CD8-positive, alpha-beta memory T cell (primary cell): ENCODE data around the gene EHD3. TPM values are rescaled to one million over a fixed set of nuclear protein-coding genes. Genes with fewer than 3 reads are reported as not detected.

Experiments
- CTCF ChIA-PET: fragments of 350-600 bp; sonication (Branson Sonifier 250); formaldehyde crosslinking; loops from one replicate; lab custom pipeline; 2021; ENCODE audit warnings: antibody characterized with exemption; lab: Charles Lee
- POLR2A ChIA-PET: fragments of 350-600 bp; sonication (Branson Sonifier 250); formaldehyde crosslinking; loops from one replicate; lab custom pipeline; 2021; ENCODE audit warnings: antibody characterized with exemption; lab: Charles Lee
- DNase-seq, 5 donors: peaks; one replicate each; pipeline versions ENCODE4 v3.0.0 to v3.0.0-alpha.2; 2020 to 2022; ENCODE audit warnings: mixed read lengths in 1 of 5
- H3K27ac ChIP-seq: one replicate; pipeline ENCODE4 v1.7.0; 2013; ENCODE audit warnings: low read depth, mild to moderate bottlenecking, low read length, moderate library complexity
- H3K27me3 ChIP-seq: 2 replicates; pipeline ENCODE4 v1.7.0; 2013; ENCODE audit warnings: low read length, mild to moderate bottlenecking; ENCODE audit not compliant: insufficient read depth, poor library complexity, severe bottlenecking
- H3K36me3 ChIP-seq: 2 replicates; pipeline ENCODE4 v1.7.0; 2013; ENCODE audit warnings: mild to moderate bottlenecking, low read length, moderate library complexity; ENCODE audit not compliant: insufficient read depth
- H3K4me1 ChIP-seq: 2 replicates; pipeline ENCODE4 v1.7.0; 2013; ENCODE audit warnings: mild to moderate bottlenecking, low read length, moderate library complexity; ENCODE audit not compliant: insufficient read depth
- H3K4me3 ChIP-seq: 2 replicates; pipeline ENCODE4 v1.7.0; 2013; ENCODE audit warnings: mild to moderate bottlenecking, low read length
- H3K9me3 ChIP-seq: 2 replicates; pipeline ENCODE4 v1.7.0; 2013; ENCODE audit warnings: mild to moderate bottlenecking, low read length
- H3K27ac Mint-ChIP-seq, 8 donors: one replicate each; pipeline ENCODE4 v1.8.0; 2020 to 2021; ENCODE audit warnings: mixed read lengths in 8 of 8, mild to moderate bottlenecking in 6 of 8, inconsistent platforms in 3 of 8, moderate library complexity in 3 of 8
- H3K27me3 Mint-ChIP-seq, 2 donors: one replicate each; pipeline ENCODE4 v1.8.0; 2020 to 2021; ENCODE audit warnings: mixed read lengths in 2 of 2, mild to moderate bottlenecking in 1 of 2, moderate library complexity in 1 of 2
- H3K36me3 Mint-ChIP-seq, 3 donors: one replicate each; pipeline ENCODE4 v1.8.0; 2020 to 2021; ENCODE audit warnings: mixed read lengths in 3 of 3, inconsistent platforms in 1 of 3, mild to moderate bottlenecking in 1 of 3
- H3K4me1 Mint-ChIP-seq, 3 donors: one replicate each; pipeline ENCODE4 v1.8.0; 2020 to 2021; ENCODE audit warnings: mixed read lengths in 3 of 3, inconsistent platforms in 1 of 3, mild to moderate bottlenecking in 1 of 3
- H3K4me3 Mint-ChIP-seq, 7 donors: one replicate each; pipeline ENCODE4 v1.8.0; 2020 to 2021; ENCODE audit warnings: mixed read lengths in 7 of 7, mild to moderate bottlenecking in 6 of 7, moderate library complexity in 4 of 7, inconsistent platforms in 2 of 7
- H3K9me3 Mint-ChIP-seq, 5 donors: one replicate each; pipeline ENCODE4 v1.8.0; 2020 to 2022; ENCODE audit warnings: mixed read lengths in 5 of 5, mild to moderate bottlenecking in 3 of 5, moderate library complexity in 2 of 5, inconsistent platforms in 1 of 5
- polyA plus RNA-seq: library from polyadenylated mRNA; unstranded; fragments of 300-500 nt; fragmentation: Illumina TruSeq; gene quantifications from one replicate; pipeline ENCODE4 v1.2.3, GENCODE V29; 2021
- total RNA-seq, 2 experiments: library from RNA; stranded (reverse); gene quantifications; one replicate each; pipeline ENCODE4 v1.2.3, GENCODE V29; 2021

EHD3 gene
- total and polyA plus RNA-seq, 3 experiments from 2014 or later: 2.3 to 4.3 (median 2.3) TPM

DNA sequence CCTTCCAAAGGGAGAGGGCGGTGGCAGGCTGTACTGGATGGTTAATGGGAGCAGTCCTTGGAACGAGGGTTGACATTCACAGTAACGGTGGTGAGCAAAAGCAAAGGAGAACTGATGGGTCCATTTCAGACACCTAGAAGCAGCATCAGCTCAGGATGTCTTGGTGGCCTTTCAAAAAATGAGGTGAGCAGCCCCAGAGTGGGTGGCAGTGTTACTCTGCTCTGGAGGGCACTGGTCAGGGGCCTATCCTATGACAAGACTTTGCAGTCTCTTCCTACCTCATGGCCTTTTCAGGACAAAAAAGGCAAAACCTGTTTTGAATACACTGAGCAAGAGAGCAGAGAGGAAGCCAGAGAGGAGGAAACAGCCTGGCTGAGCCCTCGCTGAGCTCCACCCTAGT is 40.1 kb upstream of the EHD3 start:
- no peak overlapping the region for H3K27ac Mint-ChIP-seq
- H3K27me3 Mint-ChIP-seq: no peaks in the 10 kb centered on the region
- H3K9me3 Mint-ChIP-seq: no peaks in the 10 kb centered on the region
- H3K9me3 ChIP-seq: no peaks in the 10 kb centered on the region
- H3K27ac ChIP-seq: no peak overlapping the region
- no peaks in the 10 kb centered on the region for H3K27me3 ChIP-seq
- ChIA-PET CTCF (interaction anchor here (1.6 kb wide), 1 partner anchor 26 kb away, joined by 4 read pairs; no protein-coding TSS in a partner anchor), POLR2A (no interaction called here)
- no peaks in the 10 kb centered on the region for H3K36me3 Mint-ChIP-seq
- no peak for DNase-seq
- no peak overlapping the region for H3K4me3 Mint-ChIP-seq
- no peak overlapping the region for H3K4me3 ChIP-seq
- no peaks in the 10 kb centered on the region for H3K4me1 Mint-ChIP-seq
- no peaks in the 10 kb centered on the region for H3K36me3 ChIP-seq
- H3K4me1 ChIP-seq: no peaks in the 10 kb centered on the region

DNA sequence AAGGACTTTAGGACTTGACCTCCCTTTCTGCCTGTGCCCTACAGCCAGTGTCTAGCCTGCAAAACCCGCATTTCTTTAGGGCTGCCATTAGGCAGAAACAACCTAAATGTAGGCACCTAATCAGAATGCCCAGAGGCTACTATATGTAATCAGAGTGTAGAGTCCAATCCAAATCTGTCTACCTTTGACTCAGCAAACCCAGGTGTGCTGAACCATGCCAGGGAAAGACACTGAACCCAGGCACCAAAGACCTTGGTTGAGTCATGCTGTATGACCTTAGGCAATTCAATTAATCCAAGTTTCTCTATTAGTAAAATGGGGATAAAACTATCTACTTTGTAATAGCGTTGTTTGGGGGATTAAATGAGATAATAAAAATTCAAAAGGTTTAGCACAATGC is 37.3 kb upstream of the EHD3 start:
- Histone ChIP-seq H3K4me1 (no peaks in the 10 kb centered on the region), H3K9me3 (no peaks in the 10 kb centered on the region), H3K27me3 (no peaks in the 10 kb centered on the region), H3K27ac (no peak overlapping the region), H3K36me3 (no peaks in the 10 kb centered on the region), H3K4me3 (no peak overlapping the region)
- Mint-ChIP-seq H3K4me3 (no peak overlapping the region), H3K9me3 (no peaks in the 10 kb centered on the region), H3K4me1 (no peaks in the 10 kb centered on the region), H3K27me3 (peaks cover 0 to 2% of the 10 kb centered on the region in 2 donors), H3K27ac (no peak overlapping the region), H3K36me3 (no peaks in the 10 kb centered on the region)
- CTCF ChIA-PET: no interaction called here
- DNase-seq: no peak
- POLR2A ChIA-PET: no interaction called here

DNA sequence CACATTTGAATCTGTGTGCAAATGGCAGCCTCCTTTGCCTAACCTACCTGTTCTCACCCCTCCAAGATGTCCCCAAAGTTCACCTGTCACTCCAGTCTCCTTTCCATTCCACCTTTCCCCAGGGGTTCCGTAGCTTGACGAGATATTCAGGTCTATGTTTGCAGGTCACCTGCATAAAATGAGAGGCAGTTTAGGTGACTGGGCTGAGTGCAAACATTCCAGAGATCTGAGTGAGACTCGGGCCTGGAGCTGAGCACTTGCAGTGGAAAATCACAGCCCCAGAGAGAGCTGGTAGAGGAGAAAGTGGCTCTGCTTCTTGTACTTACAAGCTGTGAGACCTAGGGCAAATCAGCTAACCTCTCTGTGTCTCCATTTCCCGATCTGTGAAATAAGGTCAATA is 36.8 kb upstream of the EHD3 start:
- H3K27me3 ChIP-seq: no peaks in the 10 kb centered on the region
- H3K27ac ChIP-seq: no peak overlapping the region
- no peaks in the 10 kb centered on the region for H3K4me1 ChIP-seq
- H3K4me3 ChIP-seq: no peak overlapping the region
- H3K9me3 ChIP-seq: no peaks in the 10 kb centered on the region
- no peaks in the 10 kb centered on the region for H3K36me3 ChIP-seq
- CTCF ChIA-PET: no interaction called here
- Mint-ChIP-seq H3K9me3 (no peaks in the 10 kb centered on the region), H3K27me3 (peaks cover 0 to 2% of the 10 kb centered on the region in 2 donors), H3K36me3 (no peaks in the 10 kb centered on the region), H3K4me1 (no peaks in the 10 kb centered on the region), H3K4me3 (no peak overlapping the region), H3K27ac (no peak overlapping the region)
- POLR2A ChIA-PET: no interaction called here
- no peak for DNase-seq

DNA sequence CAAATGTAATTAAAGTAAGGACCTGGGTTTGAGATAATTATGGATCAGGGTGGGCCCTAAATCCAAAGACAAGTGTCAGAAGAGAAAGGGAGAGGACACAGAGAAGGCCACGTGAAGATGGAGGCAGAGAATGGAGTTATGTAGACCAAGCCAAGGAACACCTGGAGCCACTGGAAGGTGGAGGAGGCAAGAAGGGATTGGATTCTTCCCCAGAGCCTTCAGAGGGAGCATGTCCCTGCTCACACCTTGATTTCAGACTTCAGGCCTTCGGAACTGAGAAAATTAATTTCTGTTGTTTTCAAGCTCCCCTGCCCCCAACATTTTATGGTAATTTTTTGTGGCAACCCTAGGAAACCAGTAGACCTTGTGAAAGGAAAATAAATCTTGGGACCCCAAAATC is 36.3 kb upstream of the EHD3 start:
- Mint-ChIP-seq H3K4me1 (no peaks in the 10 kb centered on the region), H3K9me3 (no peaks in the 10 kb centered on the region), H3K36me3 (no peaks in the 10 kb centered on the region), H3K27me3 (peaks cover 0 to 2% of the 10 kb centered on the region in 2 donors), H3K4me3 (no peak overlapping the region), H3K27ac (no peak overlapping the region)
- no peaks in the 10 kb centered on the region for H3K36me3 ChIP-seq
- ChIA-PET POLR2A (no interaction called here), CTCF (no interaction called here)
- H3K4me3 ChIP-seq: no peak overlapping the region
- H3K4me1 ChIP-seq: no peaks in the 10 kb centered on the region
- no peak for DNase-seq
- H3K27ac ChIP-seq: no peak overlapping the region
- no peaks in the 10 kb centered on the region for H3K27me3 ChIP-seq
- no peaks in the 10 kb centered on the region for H3K9me3 ChIP-seq

DNA sequence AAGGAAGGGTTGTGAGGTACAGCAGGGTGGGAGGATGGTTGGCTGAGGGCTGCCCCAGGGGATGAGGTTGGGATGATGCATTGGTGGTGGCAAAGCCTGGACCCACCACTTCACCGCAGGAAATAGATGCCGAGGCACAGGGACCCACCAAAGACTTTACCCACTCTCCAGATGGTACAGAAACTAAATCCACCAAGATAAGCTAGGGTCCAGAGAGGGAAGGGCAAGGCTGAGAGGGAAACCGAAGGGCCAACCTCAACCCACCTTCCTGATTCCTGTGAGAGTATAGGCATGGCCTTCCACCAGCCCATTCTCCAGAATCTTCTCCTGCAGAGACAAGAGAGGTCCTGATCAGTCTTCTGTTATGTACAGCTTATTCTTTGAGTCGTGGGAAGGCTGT is 34.7 kb upstream of the EHD3 start:
- DNase-seq: no peak
- no peaks in the 10 kb centered on the region for H3K9me3 ChIP-seq
- ChIA-PET CTCF (no interaction called here), POLR2A (no interaction called here)
- no peak overlapping the region for H3K4me3 Mint-ChIP-seq
- no peaks in the 10 kb centered on the region for H3K36me3 ChIP-seq
- H3K36me3 Mint-ChIP-seq: no peaks in the 10 kb centered on the region
- H3K27me3 Mint-ChIP-seq: peaks cover 0 to 2% of the 10 kb centered on the region in 2 donors
- no peak overlapping the region for H3K27ac ChIP-seq
- H3K27ac Mint-ChIP-seq: no peak overlapping the region
- no peaks in the 10 kb centered on the region for H3K9me3 Mint-ChIP-seq
- H3K4me1 Mint-ChIP-seq: no peaks in the 10 kb centered on the region
- H3K4me3 ChIP-seq: no peak overlapping the region
- H3K27me3 ChIP-seq: no peaks in the 10 kb centered on the region
- H3K4me1 ChIP-seq: no peaks in the 10 kb centered on the region

DNA sequence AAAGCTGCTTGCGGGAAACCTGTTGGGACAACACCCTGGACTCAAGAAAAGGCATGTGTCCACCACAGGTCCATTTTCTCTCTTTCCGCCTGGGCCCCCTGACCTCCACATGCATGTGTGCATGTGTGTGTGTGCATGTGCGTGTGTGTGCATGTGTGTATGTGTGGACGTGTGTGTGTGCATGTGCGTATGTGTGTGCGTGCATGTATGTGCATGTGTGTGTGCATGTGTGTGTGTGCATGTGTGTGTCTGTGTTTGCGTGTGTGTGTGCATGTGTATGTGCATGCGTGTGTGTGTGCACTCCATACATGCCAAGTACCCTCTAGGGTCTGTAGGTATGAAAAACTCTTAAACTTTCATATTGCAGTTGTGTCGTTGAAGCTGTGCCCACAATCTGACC is 33.0 kb upstream of the EHD3 start:
- POLR2A ChIA-PET: no interaction called here
- no peak overlapping the region for H3K27ac ChIP-seq
- no peaks in the 10 kb centered on the region for H3K27me3 ChIP-seq
- no peak overlapping the region for H3K4me3 ChIP-seq
- H3K4me1 ChIP-seq: no peaks in the 10 kb centered on the region
- H3K27me3 Mint-ChIP-seq: peaks cover 2 to 5% of the 10 kb centered on the region in 2 donors
- no peaks in the 10 kb centered on the region for H3K36me3 Mint-ChIP-seq
- CTCF ChIA-PET: no interaction called here
- H3K4me1 Mint-ChIP-seq: no peaks in the 10 kb centered on the region
- no peak overlapping the region for H3K4me3 Mint-ChIP-seq
- no peak for DNase-seq
- no peaks in the 10 kb centered on the region for H3K36me3 ChIP-seq
- H3K9me3 Mint-ChIP-seq: no peaks in the 10 kb centered on the region
- H3K27ac Mint-ChIP-seq: no peak overlapping the region
- H3K9me3 ChIP-seq: no peaks in the 10 kb centered on the region

DNA sequence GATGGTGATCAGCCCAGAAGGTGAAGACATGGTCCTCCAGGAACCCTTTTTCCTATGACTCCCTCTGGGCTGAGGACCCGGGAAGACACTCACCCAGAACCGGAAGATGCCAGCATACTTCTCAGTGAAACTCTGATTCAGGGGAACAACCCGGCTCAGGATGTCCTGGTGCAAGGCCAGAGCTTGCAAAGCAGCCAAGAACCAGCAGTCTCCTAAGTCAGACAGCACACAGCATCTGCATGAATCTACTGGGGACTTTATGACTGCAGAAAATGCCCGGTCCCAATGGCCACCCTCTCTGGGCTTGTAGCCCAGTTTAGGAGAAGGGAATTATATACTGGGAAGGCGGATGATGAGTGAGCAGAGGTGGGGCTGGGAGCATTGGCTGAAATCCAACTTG is 31.9 kb upstream of the EHD3 start:
- no peak for DNase-seq
- Histone ChIP-seq H3K27ac (no peak overlapping the region), H3K36me3 (no peaks in the 10 kb centered on the region), H3K4me3 (no peak overlapping the region), H3K4me1 (no peaks in the 10 kb centered on the region), H3K9me3 (no peaks in the 10 kb centered on the region), H3K27me3 (no peaks in the 10 kb centered on the region)
- Mint-ChIP-seq H3K9me3 (no peaks in the 10 kb centered on the region), H3K36me3 (no peaks in the 10 kb centered on the region), H3K4me1 (no peaks in the 10 kb centered on the region), H3K27me3 (peaks cover 2 to 5% of the 10 kb centered on the region in 2 donors), H3K4me3 (no peak overlapping the region), H3K27ac (no peak overlapping the region)
- POLR2A ChIA-PET: no interaction called here
- CTCF ChIA-PET: no interaction called here

DNA sequence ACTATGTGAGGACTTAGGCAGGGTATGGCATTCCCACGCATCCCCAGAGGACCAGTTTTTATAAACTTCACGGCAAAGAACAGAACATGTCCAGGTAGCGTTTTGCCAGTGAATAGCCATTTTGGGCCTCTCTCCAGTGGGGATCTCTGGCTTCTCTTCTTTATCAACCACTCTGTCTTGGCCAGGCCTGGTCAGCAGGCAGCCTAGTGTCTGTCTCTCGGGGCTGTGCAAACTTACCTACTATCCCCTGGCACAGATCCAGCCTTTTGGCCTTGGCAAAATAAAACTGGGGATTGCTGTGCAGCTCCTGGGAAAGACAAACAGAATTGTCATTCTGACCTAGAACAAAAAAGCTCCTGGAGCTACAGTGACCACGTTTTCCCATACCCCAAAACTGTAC is 31.1 kb upstream of the EHD3 start:
- Histone ChIP-seq H3K36me3 (no peaks in the 10 kb centered on the region), H3K27ac (no peak overlapping the region), H3K27me3 (no peaks in the 10 kb centered on the region), H3K4me3 (no peak overlapping the region), H3K4me1 (no peaks in the 10 kb centered on the region), H3K9me3 (no peaks in the 10 kb centered on the region)
- H3K27ac Mint-ChIP-seq: no peak overlapping the region
- ChIA-PET POLR2A (no interaction called here), CTCF (no interaction called here)
- H3K4me3 Mint-ChIP-seq: no peak overlapping the region
- no peak for DNase-seq
- peaks cover 2 to 5% of the 10 kb centered on the region in 2 donors for H3K27me3 Mint-ChIP-seq
- H3K36me3 Mint-ChIP-seq: no peaks in the 10 kb centered on the region
- H3K9me3 Mint-ChIP-seq: no peaks in the 10 kb centered on the region
- H3K4me1 Mint-ChIP-seq: no peaks in the 10 kb centered on the region

DNA sequence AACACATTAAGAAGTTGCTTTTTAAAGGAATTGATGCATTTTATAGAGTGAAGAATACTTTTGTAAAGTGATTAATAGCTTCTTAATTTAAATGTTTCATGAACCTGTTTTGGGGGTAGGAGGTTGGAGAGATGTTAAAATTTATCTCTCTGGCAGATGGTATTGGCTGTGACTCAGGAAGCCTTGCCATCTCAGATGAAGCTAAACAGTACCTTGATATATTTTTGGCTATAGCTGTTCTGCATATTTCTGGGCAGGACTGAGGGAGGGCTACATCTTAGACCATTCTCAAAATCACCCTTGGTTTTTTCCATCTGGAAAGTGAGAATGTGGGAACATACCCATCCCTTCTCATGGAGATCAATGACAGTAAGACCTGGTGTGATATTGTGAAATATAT is 30.0 kb upstream of the EHD3 start:
- Mint-ChIP-seq H3K36me3 (no peaks in the 10 kb centered on the region), H3K9me3 (no peaks in the 10 kb centered on the region), H3K27ac (no peak overlapping the region), H3K4me3 (no peak overlapping the region), H3K4me1 (no peaks in the 10 kb centered on the region), H3K27me3 (peaks cover 2 to 5% of the 10 kb centered on the region in 2 donors)
- H3K27ac ChIP-seq: no peak overlapping the region
- CTCF ChIA-PET: no interaction called here
- no peaks in the 10 kb centered on the region for H3K4me1 ChIP-seq
- no peaks in the 10 kb centered on the region for H3K27me3 ChIP-seq
- no peaks in the 10 kb centered on the region for H3K9me3 ChIP-seq
- POLR2A ChIA-PET: no interaction called here
- H3K36me3 ChIP-seq: no peaks in the 10 kb centered on the region
- DNase-seq: no peak
- H3K4me3 ChIP-seq: no peak overlapping the region
